HG03196 (cell line): ENCODE measurements around the gene STARD13.

ENCODE experiments used
- ATAC-seq: cut with Tn5 transposase; IDR thresholded peaks from one replicate; pipeline ENCODE4 v1.9.1; 2021; ENCODE audit not compliant: unreplicated experiment

STARD13 gene, protein sequence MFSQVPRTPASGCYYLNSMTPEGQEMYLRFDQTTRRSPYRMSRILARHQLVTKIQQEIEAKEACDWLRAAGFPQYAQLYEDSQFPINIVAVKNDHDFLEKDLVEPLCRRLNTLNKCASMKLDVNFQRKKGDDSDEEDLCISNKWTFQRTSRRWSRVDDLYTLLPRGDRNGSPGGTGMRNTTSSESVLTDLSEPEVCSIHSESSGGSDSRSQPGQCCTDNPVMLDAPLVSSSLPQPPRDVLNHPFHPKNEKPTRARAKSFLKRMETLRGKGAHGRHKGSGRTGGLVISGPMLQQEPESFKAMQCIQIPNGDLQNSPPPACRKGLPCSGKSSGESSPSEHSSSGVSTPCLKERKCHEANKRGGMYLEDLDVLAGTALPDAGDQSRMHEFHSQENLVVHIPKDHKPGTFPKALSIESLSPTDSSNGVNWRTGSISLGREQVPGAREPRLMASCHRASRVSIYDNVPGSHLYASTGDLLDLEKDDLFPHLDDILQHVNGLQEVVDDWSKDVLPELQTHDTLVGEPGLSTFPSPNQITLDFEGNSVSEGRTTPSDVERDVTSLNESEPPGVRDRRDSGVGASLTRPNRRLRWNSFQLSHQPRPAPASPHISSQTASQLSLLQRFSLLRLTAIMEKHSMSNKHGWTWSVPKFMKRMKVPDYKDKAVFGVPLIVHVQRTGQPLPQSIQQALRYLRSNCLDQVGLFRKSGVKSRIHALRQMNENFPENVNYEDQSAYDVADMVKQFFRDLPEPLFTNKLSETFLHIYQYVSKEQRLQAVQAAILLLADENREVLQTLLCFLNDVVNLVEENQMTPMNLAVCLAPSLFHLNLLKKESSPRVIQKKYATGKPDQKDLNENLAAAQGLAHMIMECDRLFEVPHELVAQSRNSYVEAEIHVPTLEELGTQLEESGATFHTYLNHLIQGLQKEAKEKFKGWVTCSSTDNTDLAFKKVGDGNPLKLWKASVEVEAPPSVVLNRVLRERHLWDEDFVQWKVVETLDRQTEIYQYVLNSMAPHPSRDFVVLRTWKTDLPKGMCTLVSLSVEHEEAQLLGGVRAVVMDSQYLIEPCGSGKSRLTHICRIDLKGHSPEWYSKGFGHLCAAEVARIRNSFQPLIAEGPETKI

DNA sequence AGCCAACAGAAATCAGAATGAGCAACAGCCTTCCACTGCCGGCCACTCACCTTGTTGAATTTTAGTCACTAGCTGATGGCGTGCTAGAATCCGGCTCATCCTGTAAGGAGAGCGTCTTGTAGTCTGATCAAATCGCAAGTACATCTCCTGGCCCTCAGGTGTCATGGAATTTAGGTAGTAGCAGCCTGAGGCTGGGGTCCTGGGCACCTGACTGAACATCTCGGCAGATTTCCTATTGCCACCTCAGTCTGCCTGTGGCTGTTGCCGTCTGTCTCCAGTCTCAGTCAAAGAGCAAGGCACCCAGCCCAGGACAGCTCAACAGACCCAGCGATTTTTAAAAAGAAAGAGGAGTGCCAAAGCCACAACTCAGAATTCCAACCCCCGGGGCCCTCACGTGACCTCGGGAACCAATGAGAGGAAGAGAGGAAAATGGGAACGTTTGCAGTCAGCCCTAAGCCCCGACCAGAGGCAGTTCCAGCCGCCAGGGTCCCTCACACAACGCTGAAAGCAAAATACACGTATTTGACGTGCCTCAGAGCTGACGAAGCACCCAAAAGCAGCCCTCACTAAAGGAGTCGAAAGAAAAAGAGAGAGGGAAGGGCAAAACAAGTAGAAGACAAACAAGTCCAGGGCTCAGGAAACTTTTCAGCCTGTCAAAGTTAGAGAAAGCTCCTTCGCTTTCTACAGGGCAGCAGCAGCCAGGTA, at the start of gene STARD13:
Gene STARD13, minus strand, starts transcription at position 336 of the 705 bp plus-strand sequence. Its CDS starts 117 bp downstream, at position 219.
- peak; percentile 74 for ATAC-seq

DNA sequence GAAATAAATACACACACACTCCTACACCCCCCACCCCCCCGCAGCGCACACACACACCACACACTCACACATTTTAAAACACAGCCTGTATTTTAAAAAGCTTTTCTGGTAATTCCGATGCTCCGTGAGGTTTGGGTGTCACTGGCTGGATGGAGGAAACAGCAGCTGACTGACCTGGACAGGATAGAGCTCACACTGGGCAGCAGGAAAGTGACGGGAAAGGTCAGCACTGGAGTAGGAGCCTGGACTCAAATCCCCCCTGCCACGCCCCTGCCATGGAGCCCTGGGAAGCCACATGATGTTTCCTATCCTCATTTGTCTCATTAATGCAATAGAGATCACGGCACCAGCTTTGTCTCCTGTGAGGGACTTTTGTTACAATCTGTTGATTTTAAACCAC, 49.3 kb upstream of the STARD13 start:
- no peak for ATAC-seq

DNA sequence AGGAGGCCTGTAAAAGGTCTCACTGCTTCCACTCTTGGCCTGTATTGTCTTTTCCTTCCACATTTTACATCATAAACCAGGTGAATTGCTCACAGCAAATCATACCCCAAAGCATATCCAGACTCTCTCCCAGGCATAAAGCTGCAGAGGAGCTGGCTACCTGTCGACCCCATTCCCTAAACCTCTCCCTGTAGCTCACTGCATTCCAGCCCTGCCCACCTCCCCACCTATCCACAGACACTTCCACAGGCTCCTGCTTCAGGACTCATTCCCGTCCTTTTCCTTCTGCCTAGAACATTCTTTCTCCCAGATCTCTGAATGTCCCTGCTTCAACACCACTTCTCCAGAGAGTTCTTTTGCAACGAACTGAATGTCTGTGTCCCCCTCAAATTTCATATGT, 46.4 kb upstream of the STARD13 start:
- no peak for ATAC-seq

DNA sequence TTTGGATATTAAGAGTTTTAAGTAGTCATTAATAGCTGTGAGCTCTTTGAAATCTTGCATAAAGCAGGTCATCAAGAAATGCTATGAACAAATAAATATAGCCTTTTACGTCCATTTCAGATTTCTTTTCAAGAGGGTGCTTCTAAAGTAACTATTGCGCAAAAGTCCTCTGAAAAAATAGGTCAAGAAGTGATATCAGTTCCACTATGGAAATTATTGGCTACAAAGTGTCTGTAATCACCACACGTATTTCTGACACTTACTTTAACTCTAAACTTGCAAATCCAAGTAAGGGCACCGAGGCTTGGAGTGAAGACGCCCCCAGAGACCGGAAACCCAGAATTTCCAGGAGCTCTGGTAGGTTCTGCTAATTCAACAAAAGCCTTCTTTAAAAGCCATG, 44.9 kb upstream of the STARD13 start:
- ATAC-seq, result no peak

DNA sequence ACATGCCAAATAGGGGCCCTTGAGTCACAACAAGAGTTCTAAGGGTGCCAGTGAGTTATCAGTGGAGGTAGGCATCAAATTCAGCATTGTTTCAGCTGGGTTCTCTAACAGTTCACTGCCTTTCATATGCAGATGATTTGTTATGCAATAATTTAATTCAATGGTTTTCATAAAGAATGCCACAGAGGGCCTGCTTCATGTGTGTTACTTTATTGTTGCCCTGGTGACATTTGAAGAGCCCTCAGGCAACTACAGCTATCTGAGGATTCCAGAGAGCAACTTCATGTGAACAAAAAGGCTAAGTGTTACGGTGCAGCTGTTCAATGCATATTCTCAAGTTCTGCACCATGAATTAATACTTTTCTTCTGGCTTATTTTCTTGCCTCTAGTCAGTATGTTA, 43.1 kb upstream of the STARD13 start:
- ATAC-seq, result no peak

DNA sequence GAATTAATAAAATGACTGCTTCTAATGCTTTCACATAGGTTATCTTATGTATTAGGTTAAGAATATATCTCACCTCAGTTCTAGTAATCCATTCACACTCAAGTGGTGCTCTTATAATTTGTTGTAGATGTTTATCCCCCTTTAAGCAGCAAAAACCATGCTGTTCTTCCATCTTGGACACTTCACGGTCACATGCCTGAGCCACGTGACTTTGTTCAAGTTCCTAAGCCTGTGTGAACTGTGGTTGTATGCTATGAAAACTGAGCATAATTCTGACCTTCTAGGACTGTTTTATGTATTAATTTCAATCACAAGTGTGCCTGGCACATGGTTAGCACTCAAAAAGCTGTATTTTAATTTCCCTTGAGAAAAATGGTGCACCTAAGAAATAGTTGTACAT, 41.2 kb upstream of the STARD13 start:
- no peak for ATAC-seq

DNA sequence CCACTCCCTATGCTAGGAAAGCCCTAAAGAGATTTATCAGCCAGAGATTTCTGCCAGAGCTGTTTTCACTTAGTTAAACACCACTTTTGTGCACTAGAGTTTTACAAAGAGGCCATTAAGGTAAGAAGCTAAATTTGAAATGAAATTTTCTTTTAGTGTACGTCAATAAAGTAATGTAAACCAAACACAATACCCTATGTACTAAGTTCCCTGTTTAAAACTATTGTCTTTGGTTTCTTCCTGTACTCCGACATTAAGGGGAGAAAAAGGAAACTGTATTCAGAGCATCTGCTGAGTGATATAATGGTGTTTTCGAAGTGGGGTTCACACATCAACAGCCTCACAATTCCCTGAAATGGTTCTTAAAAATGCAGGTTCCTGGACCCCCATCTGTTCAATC, 40.7 kb upstream of the STARD13 start:
- ATAC-seq, result no peak

DNA sequence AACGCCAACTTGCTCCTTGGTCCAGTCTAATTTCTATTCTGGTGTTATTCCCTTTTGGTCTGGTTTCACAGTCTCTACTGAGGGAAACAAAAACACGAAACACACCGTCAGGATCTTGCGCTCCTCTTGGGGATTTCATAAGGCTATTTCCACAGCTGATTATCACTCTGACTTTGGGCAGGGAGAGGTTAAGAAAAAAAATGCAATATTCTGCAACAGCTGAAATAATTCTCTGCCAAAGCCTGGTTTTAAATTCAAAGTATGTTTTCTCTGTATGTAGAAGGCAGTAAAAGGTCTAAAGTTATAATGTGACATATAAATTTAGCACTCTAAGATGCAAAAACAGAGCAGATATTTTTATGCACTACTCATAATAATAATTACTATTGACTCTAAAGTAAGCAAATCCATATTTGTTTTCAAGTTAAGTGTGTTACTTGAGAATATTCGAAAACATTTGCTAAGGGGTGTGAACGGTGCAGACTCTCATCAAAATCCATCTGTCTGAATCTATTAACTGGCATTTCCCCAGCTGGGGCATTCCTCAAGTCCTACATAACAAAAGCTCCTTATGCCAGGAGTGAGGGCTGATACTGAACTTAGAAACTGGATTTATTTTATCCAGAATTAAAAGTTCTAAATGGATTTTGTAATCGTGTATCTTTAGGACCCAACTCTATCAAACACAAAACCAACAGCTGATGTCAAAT, 38.4 kb upstream of the STARD13 start:
- ATAC-seq, result no peak

DNA sequence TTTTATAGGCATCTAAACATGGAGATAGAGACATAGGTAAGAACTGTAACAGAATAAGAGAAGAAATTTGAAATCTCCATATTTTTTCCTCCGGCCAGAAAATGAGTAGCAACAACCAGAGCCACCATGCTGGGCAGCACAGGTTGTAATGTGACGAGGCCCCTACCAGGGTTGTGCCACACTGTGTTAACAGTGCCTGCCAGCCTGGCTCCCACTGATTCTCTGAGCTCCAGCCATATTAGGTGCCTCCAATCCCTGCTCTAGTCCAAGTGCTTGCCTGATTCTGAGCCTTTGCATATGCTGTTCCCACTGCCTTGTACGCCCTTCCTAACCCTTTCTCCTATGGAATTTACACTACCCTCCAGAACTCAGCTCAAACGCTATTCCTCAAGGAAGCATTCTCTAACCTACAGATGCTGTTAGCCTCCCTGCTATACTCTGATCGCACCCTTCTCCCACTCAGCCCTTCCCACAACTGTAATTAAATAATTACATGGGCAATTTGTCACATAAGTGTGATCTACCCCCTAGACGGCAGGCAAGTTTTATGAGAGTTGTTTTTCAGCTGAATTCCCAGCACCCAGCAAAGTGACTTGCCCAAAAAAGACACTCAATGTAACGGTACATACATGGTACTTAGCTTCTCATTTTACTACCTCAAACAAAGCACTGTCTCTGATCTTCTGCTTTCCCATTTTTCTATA, 37.6 kb upstream of the STARD13 start:
- ATAC-seq, result no peak

DNA sequence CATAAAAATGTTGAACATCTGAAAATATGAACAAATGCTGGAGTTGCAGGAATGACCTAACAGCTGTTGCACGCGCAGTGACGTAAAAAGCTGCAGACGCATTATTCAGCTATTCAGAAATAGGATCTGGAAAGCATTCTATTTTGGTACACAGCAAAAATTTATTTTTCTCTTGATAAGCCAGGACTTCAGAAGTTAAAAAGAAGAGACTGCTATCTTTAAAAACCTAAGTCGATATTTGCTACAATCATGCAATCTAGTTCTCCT, 36.9 kb upstream of the STARD13 start:
- no peak for ATAC-seq

DNA sequence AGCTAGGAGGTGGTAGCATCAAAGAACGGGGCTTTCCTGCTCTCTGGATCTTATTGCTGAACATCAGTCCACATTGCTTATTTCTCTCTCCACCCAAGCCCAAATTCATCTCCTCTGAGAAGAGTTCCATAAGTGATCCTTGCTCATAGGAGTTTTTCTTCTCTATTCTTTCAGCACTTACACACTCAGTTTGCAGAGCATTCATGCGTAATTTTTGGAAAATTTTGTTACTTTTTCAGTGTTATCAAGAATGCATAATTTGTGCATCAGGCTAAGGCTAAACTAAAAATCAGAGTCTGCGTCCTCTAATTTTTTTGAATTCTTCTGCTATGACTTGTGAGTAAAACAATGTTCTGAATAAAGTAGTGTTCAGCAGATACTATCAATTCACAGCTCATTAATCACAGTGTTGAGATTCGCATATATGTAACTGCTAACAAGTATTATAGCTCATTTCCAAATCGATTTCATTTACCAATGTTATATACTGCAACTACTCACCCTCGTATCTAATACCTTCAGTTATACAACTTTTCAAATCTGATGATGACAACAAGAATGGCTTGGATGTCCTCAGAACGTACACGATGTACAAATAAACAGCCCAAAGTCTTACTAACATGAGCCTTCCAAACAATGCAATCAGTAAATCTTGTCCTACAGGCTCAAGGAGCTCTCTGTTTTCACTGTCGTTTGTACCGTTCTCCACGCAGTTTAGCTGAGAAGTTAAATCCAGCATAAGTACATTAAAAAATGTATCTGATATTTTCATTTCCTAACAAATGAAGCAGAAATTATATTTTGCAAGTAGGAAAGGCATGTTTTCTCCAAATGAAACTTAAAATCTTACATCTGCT, 36.4 kb upstream of the STARD13 start:
- ATAC-seq, result no peak

DNA sequence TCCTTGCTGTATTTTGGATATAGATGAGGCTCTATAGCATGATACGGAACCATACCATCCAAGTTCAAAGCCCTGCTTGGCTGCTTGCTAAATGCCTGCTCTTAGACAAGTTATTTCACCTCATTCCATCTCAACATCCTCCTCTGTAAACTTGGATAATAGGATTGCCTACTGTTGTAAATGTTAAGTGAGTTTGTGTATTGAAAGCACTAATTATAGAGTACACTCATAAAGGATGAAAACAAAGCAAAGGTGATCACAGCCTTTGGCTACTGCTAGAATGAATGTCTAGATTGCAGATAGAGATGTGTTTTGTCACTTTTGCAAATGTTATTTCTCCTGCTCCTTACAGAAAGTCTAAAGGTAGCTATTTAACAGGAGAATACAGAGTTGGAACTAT, 34.3 kb upstream of the STARD13 start:
- ATAC-seq, result no peak

DNA sequence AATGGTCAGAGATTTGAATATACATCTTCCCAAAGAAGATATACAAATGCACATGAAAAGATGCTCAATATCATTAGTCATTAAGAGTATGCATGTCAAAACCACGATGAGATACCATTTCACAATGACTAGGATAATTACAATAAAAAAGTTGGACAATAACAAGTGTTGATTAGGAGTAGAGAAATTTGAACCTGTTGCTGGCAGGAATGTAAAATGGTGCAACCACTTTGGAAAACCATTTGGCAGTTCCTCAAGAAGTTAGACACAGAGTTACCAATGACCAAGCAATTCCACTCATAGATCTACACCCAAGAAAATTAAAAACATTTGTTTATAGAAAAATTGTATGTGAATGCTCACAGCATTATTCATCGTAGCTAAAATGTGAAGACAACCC, 33.2 kb upstream of the STARD13 start:
- ATAC-seq, result no peak

DNA sequence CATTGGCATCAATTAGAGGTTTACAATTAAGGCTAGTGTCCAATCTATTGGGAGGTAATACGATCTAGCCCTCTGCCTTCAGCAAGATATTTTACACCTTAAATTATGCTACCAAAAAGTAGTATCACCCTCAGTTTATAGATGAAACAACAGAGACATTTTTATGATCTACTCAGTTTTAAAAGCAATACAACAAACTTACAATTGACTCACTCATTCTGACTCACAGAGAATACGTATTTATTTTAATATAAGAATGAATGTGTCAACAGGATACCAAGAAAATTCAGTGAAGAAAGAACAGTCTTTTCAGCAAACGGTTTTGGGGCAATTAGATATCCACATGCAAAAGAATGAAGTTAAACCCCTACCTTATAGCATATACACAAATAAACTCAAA, 32.5 kb upstream of the STARD13 start:
- ATAC-seq, result no peak

DNA sequence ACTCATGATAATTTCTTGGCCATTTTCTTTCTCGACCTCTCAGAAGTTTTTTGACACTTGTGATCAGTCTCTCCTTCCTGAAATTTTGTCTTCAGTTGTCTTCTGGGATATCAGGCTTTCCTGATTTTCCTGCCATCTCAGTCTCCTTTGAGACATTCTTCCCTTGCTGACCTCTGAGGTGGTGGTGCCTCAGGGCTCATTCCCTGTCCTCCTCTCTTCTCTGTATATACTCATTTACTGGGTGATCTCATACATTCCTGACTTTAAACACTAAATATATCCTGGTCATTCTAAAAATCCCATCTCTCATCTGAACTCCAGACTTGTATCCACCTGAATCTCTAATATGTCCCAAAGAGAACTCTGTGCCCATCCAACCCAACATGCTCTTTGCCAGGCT, 31.3 kb upstream of the STARD13 start:
- ATAC-seq, result no peak

DNA sequence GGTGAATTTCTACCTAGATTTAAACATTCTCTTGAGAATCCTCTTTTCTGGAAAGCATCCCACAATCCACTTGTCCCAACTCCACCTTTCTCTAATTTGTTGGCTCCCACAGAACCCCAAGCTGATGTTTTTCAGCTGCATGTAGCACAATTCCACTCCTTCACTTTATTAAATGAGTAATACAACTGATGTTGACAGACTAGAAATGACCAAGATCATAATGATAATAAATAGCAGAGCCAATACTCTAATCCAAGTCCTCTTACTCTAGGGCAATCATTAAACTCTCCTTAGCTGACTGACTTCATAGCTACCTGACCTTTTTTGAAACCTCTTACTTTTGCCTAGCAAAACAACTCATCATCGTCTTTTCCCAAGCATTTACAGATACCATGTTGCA, 27.9 kb upstream of the STARD13 start:
- ATAC-seq, result no peak

DNA sequence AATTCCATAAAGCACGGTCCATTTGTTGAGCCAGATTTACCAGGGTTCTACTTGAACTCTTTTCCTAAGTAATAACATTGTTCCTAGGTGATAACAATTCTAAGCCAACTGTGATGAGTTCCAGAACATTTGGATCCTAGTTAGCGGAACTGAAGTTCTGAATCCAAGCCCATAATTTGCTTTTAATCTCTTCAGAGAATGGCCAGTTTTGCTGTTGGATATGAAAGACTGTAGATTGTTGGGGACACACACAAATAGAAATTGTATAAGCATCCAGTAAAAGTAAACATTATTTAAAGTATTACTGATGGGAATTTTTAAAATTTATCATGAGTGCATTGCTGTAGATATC, 27.3 kb upstream of the STARD13 start:
- ATAC-seq, result no peak

DNA sequence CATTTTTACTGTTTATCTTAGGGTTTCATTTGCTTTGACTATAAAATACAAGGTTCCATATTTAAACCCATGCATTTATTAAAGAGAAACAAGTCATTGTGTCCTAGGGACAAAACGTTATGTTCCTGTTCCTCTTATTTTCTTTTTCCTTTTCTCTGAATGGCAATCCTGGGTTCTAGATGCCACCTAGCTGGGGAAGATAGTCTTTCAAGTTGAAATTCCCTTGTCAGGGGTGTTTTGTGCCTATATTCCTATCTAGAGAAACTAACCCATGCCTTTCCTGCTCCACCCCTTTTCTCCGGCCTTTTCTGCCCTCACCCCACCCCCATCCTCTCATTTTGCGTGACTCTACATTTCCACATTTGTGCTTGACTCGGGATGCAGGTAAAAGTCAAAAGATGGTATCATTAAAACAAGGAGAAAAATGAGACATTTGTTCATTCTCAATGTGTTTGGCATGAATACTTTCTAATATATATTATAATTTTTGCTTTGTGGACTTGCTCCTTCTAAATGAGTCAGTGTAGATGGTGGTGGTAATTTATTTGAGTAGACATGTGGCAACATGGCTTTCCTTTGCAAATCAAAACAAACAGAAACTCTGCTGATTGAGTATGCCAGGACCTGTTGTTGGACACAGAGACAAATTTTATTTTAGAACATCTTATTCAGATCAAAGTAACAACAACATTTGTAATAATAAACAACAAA, 26.8 kb upstream of the STARD13 start:
- ATAC-seq, result no peak

DNA sequence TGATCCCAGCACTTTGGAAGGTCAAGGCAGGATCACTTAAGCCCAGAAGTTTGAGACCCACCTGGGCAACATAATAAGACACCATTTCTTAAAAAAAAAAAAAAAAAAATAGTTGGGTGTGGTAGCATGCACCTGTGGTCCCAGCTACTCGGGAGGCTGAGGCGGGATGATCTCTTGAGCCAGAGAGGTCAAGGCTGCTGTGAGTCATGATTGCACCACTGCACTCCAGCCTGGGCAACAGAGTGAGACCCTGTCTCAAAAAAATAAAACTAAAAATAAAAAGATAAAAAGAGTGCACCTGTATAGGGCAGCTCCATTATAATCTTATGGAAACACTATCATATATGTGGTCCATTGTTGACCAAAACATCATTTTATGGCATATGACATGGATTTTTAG, 25.5 kb upstream of the STARD13 start:
- ATAC-seq, result no peak
